GM20431 (cell line): ENCODE results near the gene PIGW.

Source experiments
- in situ Hi-C: fragments of 300-500 bp; cut with MseI, MboI; formaldehyde crosslinking; loops from one replicate; pipeline ENCODE4 v1.15.0; 2020; ENCODE audit warnings: low sequenced_read_pairs; ENCODE audit not compliant: unreplicated experiment

The PIGW gene

GRCh38 chr17:36542755-36543154 lies 8.0 kb downstream of the PIGW start:
- in situ Hi-C loops = no loop called here

GRCh38 chr17:36544044-36544306 lies 9.2 kb downstream of the PIGW start:
- in situ Hi-C loops = no loop called here

GRCh38 chr17:36544307-36545076 lies 9.7 kb downstream of the PIGW start, which contains the start of gene GGNBP2:
Gene GGNBP2, plus strand, starts transcription at chr17:36544919. Its CDS starts 806 bp downstream, at chr17:36545725.
- in situ Hi-C loops = no loop called here

GRCh38 chr17:36545077-36545464 lies 10.3 kb downstream of the PIGW start:
- in situ Hi-C loops = no loop called here

GRCh38 chr17:36545465-36546417 lies 11.0 kb downstream of the PIGW start:
- in situ Hi-C loops = no loop called here

- in situ Hi-C loops = no loop called here
Measured at GRCh38 chr17:36546418-36547093, 11.8 kb downstream of the PIGW start.

GRCh38 chr17:36547776-36548175 lies 13.0 kb downstream of the PIGW start:
- in situ Hi-C loops = no loop called here

GRCh38 chr17:36550491-36551417 lies 16.0 kb downstream of the PIGW start:
- in situ Hi-C loops = no loop called here

- in situ Hi-C loops = no loop called here
Measured at GRCh38 chr17:36553459-36553858, 18.7 kb downstream of the PIGW start.

GRCh38 chr17:36566081-36566480 lies 31.3 kb downstream of the PIGW start:
- in situ Hi-C loops = no loop called here

GRCh38 chr17:36575028-36575427 lies 40.2 kb downstream of the PIGW start:
- in situ Hi-C loops = no loop called here

- in situ Hi-C loops = no loop called here
Measured at GRCh38 chr17:36576793-36577192, 42.0 kb downstream of the PIGW start.

GRCh38 chr17:36578671-36579070 lies 43.9 kb downstream of the PIGW start:
- in situ Hi-C loops = no loop called here

- in situ Hi-C loops = no loop called here
Measured at GRCh38 chr17:36583787-36584186, 49.0 kb downstream of the PIGW start.

GRCh38 chr17:36586138-36586537 lies 51.4 kb downstream of the PIGW start:
- in situ Hi-C loops = no loop called here
